Effector memory CD4-positive, alpha-beta T cell (primary cell): ENCODE measurements around the gene FEZF2.

Experiments
- DNase-seq, 3 donors: peaks; one replicate each; pipeline ENCODE4 v3.0.0-alpha.2; 2020
- H3K27ac ChIP-seq: 2 replicates; pipeline ENCODE4 v1.7.0; 2013; ENCODE audit warnings: mild to moderate bottlenecking, low read length, moderate library complexity; ENCODE audit not compliant: insufficient read depth, poor library complexity, severe bottlenecking
- H3K27me3 ChIP-seq: replicated peaks from 2 replicates; pipeline ENCODE4 v1.7.0; 2013; ENCODE audit warnings: mild to moderate bottlenecking, low read length; ENCODE audit not compliant: insufficient read depth, control insufficient read depth, poor library complexity, severe bottlenecking
- H3K36me3 ChIP-seq: 2 replicates; pipeline ENCODE4 v1.7.0; 2013; ENCODE audit warnings: mild to moderate bottlenecking, low read length, moderate library complexity; ENCODE audit not compliant: control insufficient read depth, insufficient read depth
- H3K4me1 ChIP-seq: 2 replicates; pipeline ENCODE4 v1.7.0; 2013; ENCODE audit warnings: low read length, mild to moderate bottlenecking; ENCODE audit not compliant: control insufficient read depth, insufficient read depth, poor library complexity, severe bottlenecking
- H3K4me3 ChIP-seq: 2 replicates; pipeline ENCODE4 v1.7.0; 2013; ENCODE audit warnings: low read length, low read depth, mild to moderate bottlenecking; ENCODE audit not compliant: insufficient read depth, poor library complexity, severe bottlenecking
- H3K9me3 ChIP-seq: 2 replicates; pipeline ENCODE4 v1.7.0; 2013; ENCODE audit warnings: mild to moderate bottlenecking, low read length, moderate library complexity; ENCODE audit not compliant: control insufficient read depth
- total RNA-seq, 3 donors: gene quantifications; one replicate each; lab custom pipeline; 2026; lab: John Stamatoyannopoulos, UW

FEZF2 gene
- 0 reads per million in 3 donors for total RNA-seq

DNA sequence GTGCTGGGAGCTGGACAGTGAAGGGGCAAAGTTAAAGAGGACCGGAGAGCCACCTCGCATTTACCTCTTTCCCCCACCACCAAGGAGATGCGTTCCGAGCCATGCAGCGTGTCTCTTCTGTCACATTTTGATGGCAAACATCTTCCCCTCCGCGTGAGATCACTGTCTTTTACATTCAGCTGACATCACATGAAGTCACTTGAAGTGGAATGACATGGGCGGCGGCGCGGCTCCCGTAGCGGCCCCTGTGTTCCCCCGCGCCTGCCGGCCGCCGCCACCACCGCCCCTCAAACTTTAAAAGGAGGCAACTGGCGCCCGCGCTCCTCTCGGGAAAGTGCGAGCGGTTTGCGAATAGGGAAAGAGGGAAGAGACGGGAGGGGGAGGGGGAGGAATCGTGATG lies at the start of gene FEZF2:
Gene FEZF2 (minus strand): TSS at position 336 of the 400 bp plus-strand sequence. CDS start 682 bp downstream, outside the sequence.
- Histone ChIP-seq H3K27ac (no peak within 1 kb of the TSS), H3K4me1 (no peaks in the 10 kb centered on the region), H3K9me3 (no peaks in the 10 kb centered on the region), H3K36me3 (no peaks in the 10 kb centered on the region), H3K4me3 (no peak within 1 kb of the TSS), H3K27me3 (peaks cover 9% of the 10 kb centered on the region)
- DNase-seq, result no peak

DNA sequence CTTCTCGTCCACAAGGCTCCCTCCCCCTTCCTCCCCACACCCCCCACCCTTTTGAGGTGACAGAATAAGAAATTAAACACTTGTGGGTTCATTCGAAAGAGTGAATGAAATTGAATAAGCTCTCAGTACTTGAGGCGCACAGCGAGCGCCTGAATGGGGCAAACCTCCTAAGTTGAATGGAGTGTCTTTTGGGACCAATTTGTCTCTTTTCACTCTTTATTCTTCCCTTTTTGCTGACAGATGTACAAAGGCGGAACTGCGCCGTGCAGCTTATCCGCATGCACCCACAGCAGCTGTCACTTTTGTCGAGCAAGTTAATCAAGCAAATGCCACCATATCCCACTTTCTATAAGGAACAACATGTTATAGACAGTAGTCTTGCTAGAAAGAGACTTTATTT lies 47.9 kb upstream of the FEZF2 start:
- Histone ChIP-seq H3K4me3 (no peak overlapping the region), H3K27me3 (no peaks in the 10 kb centered on the region), H3K36me3 (no peaks in the 10 kb centered on the region), H3K4me1 (no peaks in the 10 kb centered on the region), H3K27ac (no peak overlapping the region), H3K9me3 (no peaks in the 10 kb centered on the region)
- DNase-seq, result no peak

DNA sequence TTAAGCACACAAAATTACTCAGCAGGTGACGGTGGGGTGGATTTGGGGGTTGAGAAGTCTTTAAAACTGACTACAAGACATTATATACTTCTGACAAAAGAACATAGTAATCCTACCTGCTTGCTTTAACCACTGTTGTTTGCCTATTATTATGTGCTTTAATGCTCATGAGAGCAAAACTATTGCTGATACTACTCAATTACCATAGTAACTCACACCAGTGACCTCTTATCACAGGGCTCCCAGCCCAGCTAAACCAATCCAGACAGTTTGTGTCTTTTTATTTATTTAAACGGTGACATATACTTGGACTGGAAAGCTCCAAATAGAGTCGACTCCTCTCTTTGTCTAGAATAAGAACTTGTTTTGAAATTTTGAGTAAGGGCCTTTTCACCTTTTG lies 42.8 kb upstream of the FEZF2 start:
- H3K27ac ChIP-seq, result no peak overlapping the region
- H3K27me3 ChIP-seq, result no peaks in the 10 kb centered on the region
- no peak for DNase-seq
- H3K4me3 ChIP-seq, result no peak overlapping the region
- no peaks in the 10 kb centered on the region for H3K9me3 ChIP-seq
- H3K4me1 ChIP-seq, result no peaks in the 10 kb centered on the region
- no peaks in the 10 kb centered on the region for H3K36me3 ChIP-seq

DNA sequence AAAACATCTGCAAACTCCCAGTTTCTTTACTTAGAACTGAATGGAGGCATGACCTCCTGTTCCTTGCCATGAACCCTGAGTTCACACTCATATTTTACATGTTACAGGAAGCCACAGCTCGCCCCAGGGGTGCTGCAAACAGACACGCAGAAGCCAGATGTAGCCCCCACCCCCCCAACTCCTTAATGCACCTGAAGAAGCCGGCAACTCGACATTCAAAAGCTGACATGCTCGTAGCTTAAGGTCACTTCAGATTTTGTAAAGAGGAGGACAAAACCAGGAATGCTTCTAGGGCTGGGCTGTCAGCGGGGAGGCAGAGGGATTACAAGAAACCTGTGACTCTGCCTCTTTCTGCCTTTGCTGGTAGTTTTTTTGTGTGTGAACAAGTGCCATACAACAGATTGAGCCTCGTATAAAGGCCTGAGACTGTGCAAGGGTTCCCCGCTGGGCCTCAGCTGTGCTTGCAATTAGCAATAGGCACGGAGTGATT lies 42.0 kb upstream of the FEZF2 start:
- Histone ChIP-seq H3K36me3 (no peaks in the 10 kb centered on the region), H3K27me3 (no peaks in the 10 kb centered on the region), H3K4me3 (no peak overlapping the region), H3K9me3 (no peaks in the 10 kb centered on the region), H3K4me1 (no peaks in the 10 kb centered on the region), H3K27ac (no peak overlapping the region)
- DNase-seq, result no peak

DNA sequence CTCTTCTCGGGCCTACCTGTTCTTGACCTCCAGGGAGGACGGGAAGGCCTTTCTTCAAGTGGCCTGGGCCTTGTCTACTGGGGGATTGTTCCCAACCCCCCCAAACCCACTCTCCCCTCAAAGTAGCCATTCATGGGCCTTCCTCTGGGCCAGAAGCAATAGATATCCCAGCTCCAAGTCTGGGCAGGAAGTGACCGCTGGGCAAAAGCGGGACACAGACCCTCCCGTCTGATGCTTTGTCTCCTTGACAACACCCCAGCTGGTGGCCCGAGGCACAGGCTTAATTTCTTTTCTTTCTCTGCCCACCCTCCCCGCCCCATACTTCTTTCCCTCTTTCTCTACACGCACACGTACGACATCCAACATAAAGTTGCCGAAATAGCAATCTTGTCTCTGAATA lies 41.4 kb upstream of the FEZF2 start:
- no peak for DNase-seq
- no peaks in the 10 kb centered on the region for H3K27me3 ChIP-seq
- no peak overlapping the region for H3K4me3 ChIP-seq
- H3K4me1 ChIP-seq, result no peaks in the 10 kb centered on the region
- no peak overlapping the region for H3K27ac ChIP-seq
- H3K36me3 ChIP-seq, result no peaks in the 10 kb centered on the region
- H3K9me3 ChIP-seq, result no peaks in the 10 kb centered on the region

DNA sequence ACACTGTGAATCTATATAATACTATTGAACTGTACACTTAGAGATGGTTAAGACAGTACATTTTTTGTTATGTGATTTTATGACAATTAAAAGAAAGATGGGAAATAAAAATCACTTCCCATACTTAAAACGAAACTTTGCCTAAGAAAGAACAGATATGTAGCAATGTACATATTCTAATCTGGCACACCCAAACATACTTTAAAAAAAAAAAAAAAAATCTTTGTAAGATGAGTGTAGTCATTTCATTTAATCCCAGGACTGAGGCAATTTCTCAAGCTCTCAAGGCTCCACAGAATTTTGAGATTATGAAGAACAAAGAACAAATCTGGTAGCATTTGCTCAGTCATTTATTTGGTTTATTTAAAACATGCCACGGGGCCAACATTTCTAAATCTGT lies 40.3 kb upstream of the FEZF2 start:
- no peak for DNase-seq
- no peaks in the 10 kb centered on the region for H3K36me3 ChIP-seq
- no peak overlapping the region for H3K27ac ChIP-seq
- H3K9me3 ChIP-seq, result no peaks in the 10 kb centered on the region
- no peak overlapping the region for H3K4me3 ChIP-seq
- H3K27me3 ChIP-seq, result no peaks in the 10 kb centered on the region
- no peaks in the 10 kb centered on the region for H3K4me1 ChIP-seq

DNA sequence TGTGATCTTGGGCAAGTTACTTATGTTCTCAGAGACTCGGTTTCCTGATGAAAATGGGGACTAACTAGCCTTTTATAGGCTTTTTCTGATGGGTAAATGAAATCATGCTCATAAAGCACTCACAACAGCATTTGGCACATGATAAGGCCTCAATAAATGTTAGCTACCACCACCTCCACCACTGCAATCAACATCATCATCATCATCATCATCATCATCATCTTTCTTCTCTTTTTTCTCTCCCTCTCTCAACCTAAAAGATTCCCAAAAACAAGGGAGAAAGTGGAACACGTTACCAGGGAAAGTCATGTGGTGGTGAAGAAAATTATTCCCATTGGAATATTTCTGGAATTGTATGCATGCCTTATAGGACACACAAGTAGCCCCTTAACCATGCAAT lies 33.6 kb upstream of the FEZF2 start:
- Histone ChIP-seq H3K27me3 (no peaks in the 10 kb centered on the region), H3K4me3 (no peak overlapping the region), H3K9me3 (no peaks in the 10 kb centered on the region), H3K27ac (no peak overlapping the region), H3K4me1 (no peaks in the 10 kb centered on the region), H3K36me3 (no peaks in the 10 kb centered on the region)
- DNase-seq, result no peak

DNA sequence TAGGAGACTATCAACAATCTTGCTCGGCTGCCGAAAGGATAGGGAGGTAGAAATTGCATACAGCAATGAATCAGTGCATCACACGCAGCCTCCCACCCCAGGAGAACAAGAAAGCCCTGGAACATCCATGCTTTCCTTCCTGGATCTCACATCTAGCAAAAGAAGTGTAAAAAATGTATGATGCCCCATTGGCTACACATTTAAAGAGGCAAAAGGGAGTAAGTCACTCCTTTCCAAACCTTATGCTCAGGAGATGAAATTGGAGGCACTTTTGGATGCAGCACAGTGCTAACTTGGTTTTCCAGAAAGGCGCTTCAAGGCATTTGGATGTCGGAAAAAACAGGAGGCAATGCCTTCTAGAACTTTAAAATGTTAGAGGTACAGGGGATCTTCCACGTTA lies 32.2 kb upstream of the FEZF2 start:
- H3K9me3 ChIP-seq, result no peaks in the 10 kb centered on the region
- no peaks in the 10 kb centered on the region for H3K27me3 ChIP-seq
- H3K27ac ChIP-seq, result no peak overlapping the region
- DNase-seq, result no peak
- H3K36me3 ChIP-seq, result no peaks in the 10 kb centered on the region
- no peaks in the 10 kb centered on the region for H3K4me1 ChIP-seq
- H3K4me3 ChIP-seq, result no peak overlapping the region

DNA sequence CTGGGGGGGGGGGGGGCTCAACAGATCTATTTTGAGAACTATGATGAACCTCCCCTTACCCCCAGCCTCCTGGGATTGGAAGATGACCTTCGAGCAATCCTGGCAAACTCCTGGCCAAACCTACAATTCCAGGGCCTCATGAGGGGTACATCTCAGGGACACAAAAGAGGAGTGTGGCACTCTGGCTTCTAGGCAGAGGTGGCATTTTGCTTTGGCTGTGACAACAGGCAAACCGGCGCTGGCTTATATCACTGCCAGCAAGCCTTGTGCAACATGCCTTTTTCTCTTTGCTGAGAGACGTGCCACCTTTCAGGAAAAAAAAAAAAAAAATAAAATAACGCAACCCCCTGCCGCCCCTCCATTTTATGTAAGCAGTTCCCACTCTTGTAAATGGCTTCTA lies 31.8 kb upstream of the FEZF2 start:
- no peaks in the 10 kb centered on the region for H3K27me3 ChIP-seq
- H3K36me3 ChIP-seq, result no peaks in the 10 kb centered on the region
- H3K4me1 ChIP-seq, result no peaks in the 10 kb centered on the region
- H3K9me3 ChIP-seq, result no peaks in the 10 kb centered on the region
- DNase-seq, result no peak
- H3K4me3 ChIP-seq, result no peak overlapping the region
- H3K27ac ChIP-seq, result no peak overlapping the region

DNA sequence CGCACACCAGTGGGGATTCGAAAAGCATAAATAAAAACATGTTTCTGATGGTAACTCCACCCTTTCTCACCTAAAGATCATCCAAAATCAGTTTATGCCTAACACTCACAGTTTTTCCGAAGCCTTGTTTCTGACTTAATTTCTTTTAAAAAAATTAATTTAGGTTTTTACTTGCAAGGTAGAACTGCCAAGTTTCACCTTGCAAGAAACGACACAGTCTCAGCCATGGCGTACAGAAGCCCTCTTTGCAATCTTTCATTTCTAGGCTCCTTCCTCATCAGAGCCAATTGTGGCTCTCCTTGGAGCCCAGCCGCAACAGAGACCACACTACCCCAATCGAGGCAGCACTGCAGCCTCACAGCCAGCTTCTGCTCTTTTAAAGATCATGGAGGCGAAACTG lies 31.0 kb upstream of the FEZF2 start:
- no peaks in the 10 kb centered on the region for H3K36me3 ChIP-seq
- H3K27ac ChIP-seq, result no peak overlapping the region
- no peak overlapping the region for H3K4me3 ChIP-seq
- no peak for DNase-seq
- no peaks in the 10 kb centered on the region for H3K4me1 ChIP-seq
- H3K27me3 ChIP-seq, result no peaks in the 10 kb centered on the region
- H3K9me3 ChIP-seq, result no peaks in the 10 kb centered on the region

DNA sequence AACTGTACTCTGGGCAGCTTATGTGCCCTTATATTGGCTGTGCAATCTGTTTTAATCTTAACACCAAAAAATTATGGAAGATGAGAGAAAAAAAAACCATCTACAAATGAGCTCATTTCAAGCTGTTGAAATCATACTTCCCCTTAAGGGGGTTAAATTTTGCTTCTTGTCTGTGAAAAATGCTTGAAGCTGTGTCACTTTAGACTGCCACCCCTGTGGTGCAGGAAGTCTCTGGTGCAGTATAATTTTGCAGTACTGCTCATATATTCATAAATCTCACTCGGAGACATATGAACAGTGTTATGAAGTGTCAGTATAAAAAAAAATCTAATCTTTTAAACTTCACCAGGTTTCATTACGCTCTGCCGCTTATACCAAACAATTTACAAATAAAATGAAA lies 30.4 kb upstream of the FEZF2 start:
- no peak for DNase-seq
- Histone ChIP-seq H3K4me3 (no peak overlapping the region), H3K4me1 (no peaks in the 10 kb centered on the region), H3K27ac (no peak overlapping the region), H3K36me3 (no peaks in the 10 kb centered on the region), H3K9me3 (no peaks in the 10 kb centered on the region), H3K27me3 (no peaks in the 10 kb centered on the region)
